Measurements from ENCODE around the gene PARD3. TPM values are rescaled to one million over a fixed set of nuclear protein-coding genes. Genes with fewer than 3 reads are reported as not detected.
A peak's percentile ranks its signal among the peaks of the same experiment; 100 is the strongest.

The PARD3 gene
- total RNA-seq, 3 donors from 2014 or later (not counting 1 experiment from before 2014, with no cell fraction given) = 0.14 to 0.49 (median 0.38) TPM

GRCh38 chr10:34821587-34822585 is 6.8 kb upstream of the PARD3 start:
- ATAC-seq = no peak
- intact Hi-C loops (cut with micrococcal nuclease) = no loop called here
- no peaks in the 10 kb centered on the region for H3K4me1 Mint-ChIP-seq
- no peaks in the 10 kb centered on the region for H3K36me3 Mint-ChIP-seq
- no peak overlapping the region for H3K27ac Mint-ChIP-seq
- 92% methylated on average over 6 of the region's 6 CpGs for WGBS (ENCODE audit: insufficient coverage)
- no peaks in the 10 kb centered on the region for H3K9me3 ChIP-seq (ENCODE audit: control insufficient read depth, insufficient read depth, low read length)
- no peak overlapping the region for H3K4me3 Mint-ChIP-seq
- H3K4me1 ChIP-seq (ENCODE audit: control insufficient read depth, insufficient read depth, low read length) = no peaks in the 10 kb centered on the region
- H3K27me3 Mint-ChIP-seq (ENCODE audit: low read depth in 2 of 2) = peaks cover 15 to 18% of the 10 kb centered on the region in 2 donors
- peaks cover 3% of the 10 kb centered on the region for H3K27me3 ChIP-seq (ENCODE audit: control insufficient read depth, insufficient read depth, low read length)
- no peaks in the 10 kb centered on the region for H3K36me3 ChIP-seq (ENCODE audit: control insufficient read depth, insufficient read depth, low read length)
- no peak overlapping the region for H3K27ac ChIP-seq (ENCODE audit: low read length)
- no peak for TF ChIP-seq CTCF (IDR thresholded peaks at IDR 0.05)
- no peak for DNase-seq
- H3K4me3 ChIP-seq (ENCODE audit: low read length) = no peak overlapping the region
- H3K9me3 Mint-ChIP-seq = no peaks in the 10 kb centered on the region

- H3K36me3 ChIP-seq (ENCODE audit: control insufficient read depth, insufficient read depth, low read length) = no peaks in the 10 kb centered on the region
- WGBS (ENCODE audit: insufficient coverage) = 95% methylated on average over 3 of the region's 3 CpGs
- peaks cover 29 to 39% of the 10 kb centered on the region in 2 donors for H3K27me3 Mint-ChIP-seq (ENCODE audit: low read depth in 2 of 2)
These were observed 2.5 kb upstream of the PARD3 start for GRCh38 chr10:34817586-34817985.

GRCh38 chr10:34817054-34817453 is 2.0 kb upstream of the PARD3 start:
- H3K4me3 Mint-ChIP-seq = peak overlapping the region; percentile 56
- TF ChIP-seq CTCF (IDR thresholded peaks at IDR 0.05) = no peak

More at GRCh38 chr10:34817586-34817985, 2.5 kb upstream of the PARD3 start:
- H3K9me3 ChIP-seq (ENCODE audit: control insufficient read depth, insufficient read depth, low read length) = no peaks in the 10 kb centered on the region
- Mint-ChIP-seq H3K4me3 (no peak overlapping the region), H3K4me1 (no peaks in the 10 kb centered on the region), H3K36me3 (no peaks in the 10 kb centered on the region), H3K9me3 (no peaks in the 10 kb centered on the region), H3K27ac (no peak overlapping the region)
- ATAC-seq = no peak
- intact Hi-C loops (cut with micrococcal nuclease) = no loop called here
- H3K27me3 ChIP-seq (ENCODE audit: control insufficient read depth, insufficient read depth, low read length) = peaks cover 6% of the 10 kb centered on the region
- no peak overlapping the region for H3K27ac ChIP-seq (ENCODE audit: low read length)
- no peak overlapping the region for H3K4me3 ChIP-seq (ENCODE audit: low read length)
- no peak for DNase-seq
- peaks cover 4% of the 10 kb centered on the region for H3K4me1 ChIP-seq (ENCODE audit: control insufficient read depth, insufficient read depth, low read length)
- no peak for TF ChIP-seq CTCF (IDR thresholded peaks at IDR 0.05)

More at GRCh38 chr10:34817054-34817453, 2.0 kb upstream of the PARD3 start:
- intact Hi-C loops (cut with micrococcal nuclease) = no loop called here
- 96% methylated on average over 16 of the region's 16 CpGs for WGBS (ENCODE audit: insufficient coverage)
- Mint-ChIP-seq H3K9me3 (no peaks in the 10 kb centered on the region), H3K27ac (no peak overlapping the region), H3K36me3 (no peaks in the 10 kb centered on the region), H3K4me1 (no peaks in the 10 kb centered on the region), H3K27me3 (ENCODE audit: low read depth in 2 of 2) (peaks cover 32 to 45% of the 10 kb centered on the region in 2 donors)
- no peak overlapping the region for H3K4me3 ChIP-seq (ENCODE audit: low read length)
- H3K36me3 ChIP-seq (ENCODE audit: control insufficient read depth, insufficient read depth, low read length) = no peaks in the 10 kb centered on the region
- H3K4me1 ChIP-seq (ENCODE audit: control insufficient read depth, insufficient read depth, low read length) = peaks cover 4% of the 10 kb centered on the region
- no peak for DNase-seq
- peaks cover 6% of the 10 kb centered on the region for H3K27me3 ChIP-seq (ENCODE audit: control insufficient read depth, insufficient read depth, low read length)
- H3K9me3 ChIP-seq (ENCODE audit: control insufficient read depth, insufficient read depth, low read length) = no peaks in the 10 kb centered on the region
- H3K27ac ChIP-seq (ENCODE audit: low read length) = no peak overlapping the region
- ATAC-seq = no peak
